GM18502 (cell line): ENCODE results near the gene TTC21A.

Source experiments
- ATAC-seq: cut with Tn5 transposase; IDR thresholded peaks from one replicate; pipeline ENCODE4 v1.9.1; 2021; ENCODE audit warnings: mild to moderate bottlenecking; ENCODE audit not compliant: unreplicated experiment, poor library complexity

TTC21A gene

GRCh38 chr3:39115870-39116269 is 8.4 kb downstream of the TTC21A start:
- ATAC-seq, result no peak

DNA sequence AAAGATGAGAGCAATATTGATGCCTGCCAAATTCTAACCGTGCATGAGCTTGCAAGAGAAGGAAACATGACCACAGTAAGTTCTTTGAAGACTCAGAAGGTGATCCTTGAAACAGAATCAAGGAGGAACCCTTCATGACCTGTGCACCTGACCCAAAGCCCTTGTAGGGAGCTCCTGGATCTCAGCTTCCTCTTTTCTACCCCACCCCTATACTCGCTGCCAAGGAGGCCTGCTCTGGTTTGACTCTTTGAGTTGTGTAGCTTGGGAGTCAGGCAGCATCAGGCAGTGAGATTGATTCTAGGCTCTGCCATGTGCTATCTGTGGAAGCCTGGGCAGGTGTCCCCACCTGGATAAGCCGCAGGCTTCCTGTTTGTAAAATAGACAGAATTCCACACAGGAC is 10.6 kb downstream of the TTC21A start:
- ATAC-seq, result no peak

- no peak for ATAC-seq
These were observed 11.6 kb downstream of the TTC21A start for GRCh38 chr3:39118931-39119660.

DNA sequence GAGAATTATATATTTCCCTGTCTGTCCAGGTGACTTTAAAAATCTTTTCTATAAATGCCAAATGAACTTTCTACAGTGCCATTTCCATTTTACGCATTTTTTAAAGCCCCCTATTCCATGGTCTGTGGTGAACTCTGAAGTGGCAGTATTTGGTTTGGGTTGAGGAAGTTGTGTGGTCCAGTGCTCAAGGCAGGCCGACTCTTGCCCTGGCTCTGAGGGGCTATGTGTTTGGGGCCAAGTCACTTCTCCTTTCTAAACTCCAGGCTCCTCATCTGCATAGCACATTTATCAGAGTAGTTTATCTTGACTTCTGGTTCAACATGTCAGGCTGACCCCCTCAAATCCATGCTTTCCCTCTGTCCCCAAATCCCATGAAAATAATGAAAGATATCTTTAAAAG is 14.1 kb downstream of the TTC21A start:
- no peak for ATAC-seq

GRCh38 chr3:39122813-39123212 is 15.3 kb downstream of the TTC21A start:
- peak; percentile 77 for ATAC-seq

GRCh38 chr3:39124876-39125840 is 17.7 kb downstream of the TTC21A start:
- no peak for ATAC-seq

- no peak for ATAC-seq
These were observed 18.5 kb downstream of the TTC21A start for GRCh38 chr3:39125841-39126500.

DNA sequence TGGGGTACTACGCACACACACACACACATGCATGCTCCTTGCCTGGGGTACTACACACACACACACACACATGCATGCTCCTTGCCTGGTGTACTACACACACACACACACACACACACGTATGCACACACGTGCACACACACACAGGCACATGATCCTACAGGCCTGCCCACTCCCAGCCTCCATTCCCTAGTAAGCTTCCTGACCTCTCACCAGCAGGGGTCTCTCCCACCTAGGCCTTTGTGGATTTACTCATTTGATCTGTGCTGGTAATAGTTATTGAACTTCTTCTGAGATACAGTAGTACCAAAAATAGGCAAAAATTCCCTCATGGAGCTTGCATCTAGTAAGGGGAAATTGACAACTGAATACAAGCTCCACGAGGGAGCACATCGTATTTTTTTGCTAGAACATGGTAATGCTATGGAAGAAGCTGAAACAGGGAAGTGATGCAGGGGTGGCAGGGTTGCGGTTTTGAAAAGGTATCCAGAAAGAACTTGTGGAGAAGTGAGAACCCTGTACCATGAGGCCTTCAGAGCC is 19.1 kb downstream of the TTC21A start:
- no peak for ATAC-seq

GRCh38 chr3:39127269-39127907 is 19.9 kb downstream of the TTC21A start:
- ATAC-seq, result no peak

- ATAC-seq, result no peak
These were observed 20.4 kb downstream of the TTC21A start for GRCh38 chr3:39127908-39128304.

DNA sequence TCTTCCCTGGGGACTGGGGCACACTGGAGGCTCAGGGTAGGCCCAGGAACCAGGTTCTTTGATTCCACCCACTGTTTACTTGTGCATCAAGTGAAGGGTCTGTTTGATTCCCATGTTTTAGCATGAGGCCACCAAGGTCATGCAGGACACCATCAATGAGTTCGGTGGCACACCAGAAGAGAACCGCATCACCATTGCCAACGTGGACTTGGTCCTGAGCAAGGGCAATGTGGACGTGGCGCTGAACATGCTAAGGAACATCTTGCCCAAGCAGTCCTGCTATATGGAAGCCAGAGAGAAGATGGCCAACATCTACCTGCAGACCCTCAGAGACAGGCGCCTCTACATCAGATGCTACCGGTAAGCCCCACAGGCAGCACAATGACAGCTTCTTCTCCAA is 21.5 kb downstream of the TTC21A start:
- no peak for ATAC-seq

DNA sequence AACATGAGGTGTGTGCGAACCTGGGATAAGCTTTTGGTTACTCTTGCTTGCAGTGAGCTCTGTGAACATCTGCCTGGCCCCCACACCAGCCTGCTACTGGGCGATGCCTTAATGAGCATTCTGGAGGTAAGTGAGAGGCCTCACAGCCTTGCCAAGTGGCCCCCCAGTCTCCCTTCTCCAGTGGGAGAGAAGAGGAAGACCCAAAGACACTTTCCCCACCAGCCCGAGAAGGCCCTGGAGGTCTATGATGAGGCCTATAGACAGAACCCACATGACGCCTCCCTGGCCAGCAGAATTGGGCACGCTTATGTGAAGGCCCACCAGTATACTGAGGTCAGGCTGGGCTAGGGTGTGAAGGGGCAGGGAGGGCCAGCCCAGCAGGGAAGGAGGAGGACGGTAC is 22.5 kb downstream of the TTC21A start:
- no peak for ATAC-seq

- no peak for ATAC-seq
These were observed 23.3 kb downstream of the TTC21A start for GRCh38 chr3:39130693-39131265.

DNA sequence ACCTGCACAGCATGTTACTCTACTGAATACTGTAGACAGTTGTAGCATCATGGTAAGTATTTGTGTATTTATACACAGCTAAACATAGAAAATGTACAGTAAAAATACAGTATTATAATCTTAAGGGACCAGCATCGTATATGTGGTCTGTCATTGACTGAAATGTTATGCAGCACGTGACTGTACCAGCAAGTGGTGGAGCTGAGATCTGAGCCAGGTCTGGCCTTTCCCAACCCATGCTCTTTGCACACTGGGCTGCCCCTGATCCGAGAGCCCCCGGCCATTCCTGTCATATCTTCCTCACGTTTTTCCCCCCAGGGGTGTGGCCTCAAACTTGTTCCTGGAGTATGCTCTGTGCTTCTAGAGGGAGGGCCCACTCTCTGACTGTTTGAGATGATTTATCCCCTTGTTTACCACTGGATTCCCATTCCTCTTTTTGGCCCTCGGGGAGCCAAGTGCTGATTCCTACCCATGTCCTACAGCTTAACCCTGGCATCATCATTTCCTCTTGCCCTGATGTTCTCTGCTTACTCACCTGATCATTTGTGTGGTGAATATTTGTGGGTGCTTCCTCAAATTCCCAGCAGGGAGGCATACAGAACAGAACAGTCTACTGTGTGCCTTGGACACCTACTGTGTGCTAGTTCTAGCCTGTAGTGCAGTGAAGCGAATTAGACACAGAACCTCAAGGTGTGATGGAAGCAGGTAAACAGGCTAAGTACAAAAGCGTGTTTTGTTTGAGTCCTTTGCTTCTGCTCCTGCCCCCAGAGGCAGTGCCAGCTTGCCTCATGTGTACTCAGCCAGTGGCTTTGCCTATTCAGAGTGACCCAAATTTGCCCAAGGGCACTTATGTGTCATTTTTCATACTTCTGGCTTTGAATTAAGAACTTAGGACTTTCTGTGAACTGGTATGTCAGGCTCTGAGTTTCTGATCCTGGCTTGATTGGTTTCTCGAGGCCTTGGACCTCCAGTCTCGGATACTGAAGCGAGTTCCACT is 24.9 kb downstream of the TTC21A start:
- ATAC-seq, result no peak

DNA sequence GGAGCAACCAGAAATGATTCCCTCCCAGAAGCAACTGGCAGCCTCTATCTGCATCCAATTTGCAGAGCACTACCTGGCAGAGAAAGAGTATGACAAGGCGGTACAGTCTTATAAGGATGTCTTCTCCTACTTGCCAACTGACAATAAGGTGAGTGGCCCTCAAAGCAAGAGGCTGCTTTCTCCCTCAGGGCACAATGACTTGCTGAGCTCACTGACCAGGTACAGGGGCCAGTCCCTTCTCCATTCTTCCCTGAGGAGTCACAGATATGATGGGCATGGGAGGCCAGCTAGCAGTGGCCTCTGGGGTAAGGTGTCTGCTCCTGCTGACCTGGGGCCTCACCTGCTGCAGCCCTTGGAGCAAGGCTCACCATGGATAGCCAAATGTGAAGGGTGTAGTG is 25.6 kb downstream of the TTC21A start:
- ATAC-seq, result no peak

DNA sequence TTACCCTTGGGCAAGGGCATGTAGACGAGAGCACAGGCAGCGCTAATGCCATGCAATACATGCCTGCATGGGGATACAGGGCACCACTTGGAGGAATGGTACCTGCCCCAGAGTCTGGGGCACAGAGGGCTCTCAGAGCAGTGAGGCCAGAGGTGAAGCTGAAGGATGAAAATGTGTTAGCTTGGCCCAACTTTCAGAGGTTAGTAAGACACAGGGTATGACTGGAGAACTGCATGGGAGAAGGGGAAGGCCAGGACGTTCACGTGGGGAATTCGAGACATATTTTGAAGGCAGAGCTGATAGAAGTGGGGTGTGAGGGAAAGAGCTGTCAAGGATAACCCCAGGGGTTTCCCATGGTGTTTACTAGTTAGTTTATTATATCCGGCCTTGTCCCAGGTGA is 26.3 kb downstream of the TTC21A start:
- ATAC-seq, result no peak

GRCh38 chr3:39134305-39134704 is 26.8 kb downstream of the TTC21A start:
- no peak for ATAC-seq

DNA sequence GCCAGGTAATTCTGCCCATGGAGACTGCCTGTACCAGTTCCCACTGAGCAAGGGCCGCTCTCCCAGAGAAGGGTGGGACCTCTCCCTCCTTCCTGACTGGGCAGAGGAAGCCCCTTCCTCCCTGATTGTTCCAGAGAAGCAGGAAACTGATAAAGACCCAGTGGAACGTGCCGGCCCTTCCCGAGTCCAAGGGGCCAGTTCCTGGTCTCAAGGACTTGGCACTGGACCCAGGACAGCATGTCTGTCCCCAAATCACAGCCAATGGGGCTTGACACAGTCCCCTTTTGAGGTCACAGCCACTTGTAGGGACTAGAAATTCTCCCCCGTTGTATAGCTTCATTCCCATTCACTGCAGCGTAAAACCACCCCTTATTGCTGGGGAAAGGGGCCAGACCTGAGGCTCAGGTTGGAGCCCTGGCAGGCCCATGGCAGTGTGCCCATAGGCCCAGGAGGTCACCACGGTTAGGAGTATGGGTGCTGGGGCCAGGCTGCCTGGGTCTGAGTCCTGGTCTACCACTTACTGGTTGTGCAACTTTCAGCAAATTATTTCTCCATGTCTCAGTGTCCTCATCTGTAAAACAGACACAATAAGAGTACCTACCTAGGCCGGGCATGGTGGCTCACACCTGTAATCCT is 27.8 kb downstream of the TTC21A start:
- ATAC-seq, result no peak
